Hematopoietic multipotent progenitor cell treated with erythropoietin and hydrocortisone succinate and interleukin-3 and kit ligand, for 4 days (in vitro differentiated cells): ENCODE data around the gene FBXW11.
"Not testable (repeated sequence)": the region's sequence is repeated elsewhere in the genome, so short reads cannot be mapped to it uniquely, and the experiment has no call there.

Experiments
- DNase-seq: peaks from one replicate; pipeline ENCODE4 v3.0.0-alpha.2; 2015

FBXW11 gene

GRCh38 chr5:171906703-171907590 is 99.5 kb downstream of the FBXW11 start:
- no peak for DNase-seq

- DNase-seq = no peak
Measured at GRCh38 chr5:171906066-171906570, 100.3 kb downstream of the FBXW11 start.

- peak; percentile 54 for DNase-seq
Measured at GRCh38 chr5:171904886-171905285, 101.6 kb downstream of the FBXW11 start.

GRCh38 chr5:171901764-171902163 is 104.7 kb downstream of the FBXW11 start:
- DNase-seq = no peak

GRCh38 chr5:171899792-171900191 is 106.6 kb downstream of the FBXW11 start:
- no peak for DNase-seq

- no peak for DNase-seq
Measured at GRCh38 chr5:171898879-171899278, 107.6 kb downstream of the FBXW11 start.

GRCh38 chr5:171898386-171898785 is 108.1 kb downstream of the FBXW11 start:
- no peak for DNase-seq

- DNase-seq = no peak
Measured at GRCh38 chr5:171897231-171897630, 109.2 kb downstream of the FBXW11 start.

- DNase-seq = no peak
Measured at GRCh38 chr5:171895081-171895480, 111.4 kb downstream of the FBXW11 start.

- DNase-seq = no peak
Measured at GRCh38 chr5:171893290-171893886, 113.0 kb downstream of the FBXW11 start.

- no peak for DNase-seq
Measured at GRCh38 chr5:171891595-171891994, 114.8 kb downstream of the FBXW11 start.

GRCh38 chr5:171891150-171891549 is 115.3 kb downstream of the FBXW11 start:
- DNase-seq = no peak

- no peak for DNase-seq
Measured at GRCh38 chr5:171888051-171888481, 118.4 kb downstream of the FBXW11 start.

- not testable (repeated sequence) for DNase-seq
Measured at GRCh38 chr5:171886037-171886436, 120.4 kb downstream of the FBXW11 start.

GRCh38 chr5:171882118-171882517 is 124.3 kb downstream of the FBXW11 start:
- DNase-seq = no peak

GRCh38 chr5:171874234-171874633 is 132.2 kb downstream of the FBXW11 start:
- DNase-seq = peak; percentile 68

- DNase-seq = no peak
Measured at GRCh38 chr5:171872666-171873065, 133.8 kb downstream of the FBXW11 start.

GRCh38 chr5:171871711-171872110 is 134.7 kb downstream of the FBXW11 start:
- peak; percentile 41 for DNase-seq

GRCh38 chr5:171869956-171870355 is 136.5 kb downstream of the FBXW11 start:
- no peak for DNase-seq

- DNase-seq = no peak
Measured at GRCh38 chr5:171868236-171868635, 138.2 kb downstream of the FBXW11 start.

GRCh38 chr5:171867786-171868185 is 138.7 kb downstream of the FBXW11 start:
- no peak for DNase-seq

GRCh38 chr5:171865471-171865870 is 141.0 kb downstream of the FBXW11 start:
- peak; percentile 68 for DNase-seq

- no peak for DNase-seq
Measured at GRCh38 chr5:171863935-171864334, 142.5 kb downstream of the FBXW11 start.

- no peak for DNase-seq
Measured at GRCh38 chr5:171862624-171863023, 143.8 kb downstream of the FBXW11 start.
